EL (cell line): Measurements from ENCODE around the gene NGF.

Experiments used
- DNase-seq: peaks from one replicate; pipeline ENCODE4 v3.0.0-alpha.2; 2016

NGF gene

GRCh38 chr1:115278211-115278610 is 59.8 kb downstream of the NGF start:
- DNase-seq: no peak

GRCh38 chr1:115277276-115277675 is 60.8 kb downstream of the NGF start:
- peak; percentile 69 for DNase-seq

GRCh38 chr1:115275216-115275615 is 62.8 kb downstream of the NGF start:
- DNase-seq: peak; percentile 39

GRCh38 chr1:115274467-115274866 is 63.6 kb downstream of the NGF start:
- DNase-seq: no peak

GRCh38 chr1:115266729-115267421 is 71.2 kb downstream of the NGF start:
- DNase-seq: no peak

- no peak for DNase-seq
Observed at GRCh38 chr1:115265099-115265498, 73.0 kb downstream of the NGF start.

GRCh38 chr1:115262886-115263285 is 75.2 kb downstream of the NGF start:
- peak; percentile 22 for DNase-seq

- no peak for DNase-seq
Observed at GRCh38 chr1:115261496-115261895, 76.6 kb downstream of the NGF start.

- DNase-seq: peak; percentile 83
Observed at GRCh38 chr1:115258302-115258866, 79.7 kb downstream of the NGF start.

- no peak for DNase-seq
Observed at GRCh38 chr1:115257591-115257990, 80.5 kb downstream of the NGF start.

- DNase-seq: peak; percentile 76
Observed at GRCh38 chr1:115255154-115255553, 82.9 kb downstream of the NGF start.

- no peak for DNase-seq
Observed at GRCh38 chr1:115252585-115252984, 85.5 kb downstream of the NGF start.

- peak; percentile 95 for DNase-seq
Observed at GRCh38 chr1:115251856-115252255, 86.2 kb downstream of the NGF start.

GRCh38 chr1:115251340-115251748 is 86.7 kb downstream of the NGF start:
- peak; percentile 69 for DNase-seq

GRCh38 chr1:115246526-115246925 is 91.5 kb downstream of the NGF start:
- no peak for DNase-seq

GRCh38 chr1:115245227-115245626 is 92.8 kb downstream of the NGF start:
- DNase-seq: no peak

- no peak for DNase-seq
Observed at GRCh38 chr1:115242543-115242942, 95.5 kb downstream of the NGF start.

- DNase-seq: no peak
Observed at GRCh38 chr1:115241309-115241708, 96.7 kb downstream of the NGF start.

- peak; percentile 68 for DNase-seq
Observed at GRCh38 chr1:115240297-115240696, 97.8 kb downstream of the NGF start.

- DNase-seq: peak; percentile 97
Observed at GRCh38 chr1:115239426-115239825, 98.6 kb downstream of the NGF start.

GRCh38 chr1:115239148-115239422 is 99.0 kb downstream of the NGF start:
- no peak for DNase-seq

GRCh38 chr1:115238336-115239147 is 99.5 kb downstream of the NGF start:
- no peak for DNase-seq

GRCh38 chr1:115237507-115237906 is 100.5 kb downstream of the NGF start:
- peak; percentile 71 for DNase-seq

- DNase-seq: no peak
Observed at GRCh38 chr1:115237023-115237422, 101.0 kb downstream of the NGF start.
